ENCODE measurements around the gene FCN2.

GRCh38 chr9:134847138-134847537 is 33.5 kb upstream of the FCN2 start:
- no peak for TF ChIP-seq CTCF (IDR thresholded peaks at IDR 0.05)
- no peak for TF ChIP-seq POLR2AphosphoS5 (IDR thresholded peaks at IDR 0.05)
- no peak for TF ChIP-seq POLR2A (IDR thresholded peaks at IDR 0.05)
- TF ChIP-seq EP300 (IDR thresholded peaks at IDR 0.05) = no peak

Data from upper lobe of left lung (tissue), 4 donors.